Activated T-cell treated with anti-CD3 and anti-CD28 coated beads for 48 hours (primary cell): ENCODE measurements around the gene CENPH.
A peak's percentile ranks its signal among the peaks of the same experiment; 100 is the strongest.
"Not testable (repeated sequence)": the region's sequence is repeated elsewhere in the genome, so short reads cannot be mapped to it uniquely, and the experiment has no call there.

Experiments used
- DNase-seq: peaks from one replicate; pipeline ENCODE4 v3.0.0-alpha.2; 2020; ENCODE audit warnings: low read depth

CENPH gene

GRCh38 chr5:69211200-69211599 is 21.8 kb downstream of the CENPH start:
- no peak for DNase-seq

DNA sequence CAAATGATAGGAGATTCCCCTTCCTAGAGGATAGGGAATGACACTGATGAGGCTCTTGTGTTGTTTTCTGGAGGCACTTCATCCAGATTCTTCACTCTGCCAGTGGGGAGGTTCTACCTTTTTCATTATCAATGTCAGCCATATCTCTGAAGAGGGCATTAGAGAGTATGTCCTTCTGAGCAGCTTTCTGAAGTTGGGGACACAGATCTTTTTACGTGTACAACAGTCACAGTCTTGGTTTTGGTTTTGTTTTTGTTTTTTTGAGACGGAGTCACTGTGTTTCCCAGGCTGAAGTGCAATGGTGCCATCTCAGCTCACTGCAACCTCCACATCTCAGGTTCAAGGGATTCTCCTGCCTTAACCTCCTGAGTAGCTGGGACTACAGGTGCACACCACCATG is 22.6 kb downstream of the CENPH start:
- no peak for DNase-seq

- DNase-seq = no peak
Measured at GRCh38 chr5:69213513-69214215, 24.3 kb downstream of the CENPH start.

DNA sequence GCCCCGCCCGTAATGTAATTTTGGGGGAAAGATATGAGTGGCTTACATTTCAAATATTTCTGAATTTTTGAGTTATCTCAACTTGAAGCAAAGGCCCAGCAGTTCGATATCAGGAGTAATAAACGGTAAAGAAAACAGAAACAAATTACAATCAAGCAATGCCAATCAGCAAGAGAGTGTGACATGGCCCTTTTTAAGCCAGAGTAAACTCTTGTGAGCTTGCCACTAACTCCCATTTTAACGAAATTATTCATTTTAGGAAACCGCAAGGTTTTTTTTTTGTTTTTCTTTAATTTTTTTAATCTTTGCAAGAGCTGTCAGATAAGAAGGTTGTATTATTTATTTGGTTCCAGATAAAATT is 27.7 kb downstream of the CENPH start:
- DNase-seq = no peak

GRCh38 chr5:69217548-69218526 is 28.5 kb downstream of the CENPH start:
- DNase-seq = peak; percentile 92

DNA sequence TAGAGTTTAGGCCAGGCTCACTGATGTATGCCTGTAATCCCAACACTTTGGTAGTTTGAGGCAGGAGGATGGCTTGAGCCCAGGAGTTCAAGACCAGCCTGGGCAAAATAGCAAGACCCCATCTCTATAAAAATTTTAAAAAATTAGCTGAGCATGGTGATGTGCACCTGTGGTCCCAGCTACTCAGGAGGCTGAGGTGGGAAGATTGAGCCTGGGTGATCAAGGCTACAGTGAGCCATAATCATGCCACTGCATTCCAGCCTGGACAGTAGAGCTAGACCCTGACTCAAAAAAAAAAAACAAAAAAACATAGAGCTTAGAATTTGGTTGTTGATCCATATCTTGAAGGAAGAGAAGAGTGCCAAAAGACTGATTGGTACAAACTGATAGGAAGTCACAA is 30.6 kb downstream of the CENPH start:
- no peak for DNase-seq

GRCh38 chr5:69220371-69220770 is 31.0 kb downstream of the CENPH start:
- not testable (repeated sequence) for DNase-seq

- DNase-seq = not testable (repeated sequence)
Measured at GRCh38 chr5:69220833-69221232, 31.4 kb downstream of the CENPH start.

- no peak for DNase-seq
Measured at GRCh38 chr5:69224520-69224919, 35.1 kb downstream of the CENPH start.

GRCh38 chr5:69225860-69226259 is 36.5 kb downstream of the CENPH start:
- DNase-seq = no peak

GRCh38 chr5:69230181-69230580 is 40.8 kb downstream of the CENPH start:
- no peak for DNase-seq

DNA sequence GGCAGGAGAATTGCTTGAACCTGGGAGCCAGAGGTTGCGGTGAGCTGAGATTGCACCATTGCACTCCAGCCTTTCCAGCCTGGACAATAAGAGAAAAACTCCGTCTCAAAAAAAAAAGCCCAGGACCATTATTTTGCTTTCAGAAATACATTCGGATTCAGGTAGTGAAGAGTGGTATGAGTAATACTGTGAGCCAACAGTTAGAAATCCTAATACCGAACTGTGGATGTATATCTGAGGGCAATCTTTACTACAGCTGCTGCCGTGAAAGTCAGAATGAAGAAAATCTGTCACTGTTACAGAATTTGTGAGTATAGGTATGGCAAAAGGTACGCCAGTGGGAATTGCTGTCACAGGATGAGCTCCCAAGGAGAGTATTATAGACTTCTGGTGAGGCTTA is 41.9 kb downstream of the CENPH start:
- no peak for DNase-seq

DNA sequence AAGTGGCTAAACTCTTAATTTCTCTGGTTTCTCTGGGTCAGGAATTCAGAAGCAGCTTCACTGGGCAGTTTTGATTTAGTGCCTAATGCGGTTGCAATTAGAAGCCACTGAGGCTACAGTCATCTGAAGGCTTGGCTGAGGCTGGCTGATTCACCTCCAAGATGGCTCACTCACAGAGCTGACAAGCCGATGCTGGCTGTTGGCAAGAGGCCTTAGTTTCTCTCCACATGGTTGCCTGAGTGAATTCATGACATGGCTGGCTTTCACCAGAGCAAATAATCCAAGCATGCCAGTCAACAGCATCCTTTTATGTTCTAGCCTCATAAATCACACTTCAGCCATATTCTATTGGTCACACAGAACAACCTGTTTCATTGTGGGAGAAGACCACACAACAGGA is 42.5 kb downstream of the CENPH start:
- DNase-seq = no peak

DNA sequence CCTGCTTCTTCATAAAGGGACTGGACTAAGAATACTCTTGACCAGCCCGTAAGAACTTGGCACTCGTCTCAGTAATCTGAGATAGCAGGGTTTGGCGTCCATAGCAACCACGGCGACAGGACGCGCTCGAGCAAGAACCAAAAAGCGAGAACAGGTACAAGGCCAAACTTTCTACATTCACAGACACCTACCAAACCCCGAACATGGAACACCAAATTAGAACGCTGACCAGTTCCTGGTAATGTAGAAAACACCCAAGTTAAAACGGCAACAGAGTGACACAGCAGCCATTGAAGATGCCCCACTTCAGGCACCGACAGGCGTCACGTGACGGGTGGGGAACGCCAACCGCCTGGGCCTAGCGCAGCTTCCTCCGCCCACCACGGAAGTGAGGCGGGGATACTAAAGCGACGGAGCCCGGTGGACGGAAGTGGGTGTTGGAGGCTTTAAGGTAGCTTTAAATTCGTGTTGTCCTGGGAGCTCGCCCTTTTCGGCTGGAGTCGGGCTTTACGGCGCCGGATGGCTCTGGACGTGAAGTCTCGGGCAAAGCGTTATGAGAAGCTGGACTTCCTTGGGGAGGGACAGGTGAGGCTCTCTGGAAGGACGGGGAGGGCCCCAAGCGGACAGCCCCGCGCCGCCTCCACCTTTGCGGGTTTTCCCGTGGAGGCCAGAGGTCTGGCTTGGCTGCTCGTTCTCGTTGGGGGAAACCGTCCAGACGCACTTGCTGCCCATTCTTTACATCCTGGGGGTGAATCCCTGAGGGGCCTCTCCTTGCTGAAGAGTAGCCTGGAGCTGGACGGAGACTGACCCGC is 45.3 kb downstream of the CENPH start, which contains the start of gene CDK7:
TSS of gene CDK7 (plus strand) at position 430 of the 812 bp plus-strand sequence. CDS start at position 520, 90 bp downstream.
- DNase-seq = peak; percentile 90

DNA sequence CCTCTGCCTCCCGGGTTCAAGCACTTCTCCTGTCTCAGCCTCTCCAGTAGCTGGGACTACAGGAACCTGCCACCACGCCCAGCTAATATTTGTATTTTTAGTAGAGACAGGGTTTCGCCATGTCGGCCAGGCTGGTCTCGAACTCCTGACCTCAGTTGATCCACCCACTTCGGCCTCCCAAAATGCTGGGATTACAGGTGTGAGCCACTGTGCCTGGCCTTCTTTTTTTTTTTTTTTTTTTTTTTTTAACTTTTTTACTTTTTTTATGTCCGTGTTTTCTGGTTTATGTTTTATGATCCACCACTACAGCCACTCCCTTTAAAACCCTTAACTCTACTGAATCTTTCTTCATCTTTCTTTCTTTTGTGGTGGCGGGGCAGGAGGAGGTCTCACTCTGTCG is 47.4 kb downstream of the CENPH start:
- not testable (repeated sequence) for DNase-seq

DNA sequence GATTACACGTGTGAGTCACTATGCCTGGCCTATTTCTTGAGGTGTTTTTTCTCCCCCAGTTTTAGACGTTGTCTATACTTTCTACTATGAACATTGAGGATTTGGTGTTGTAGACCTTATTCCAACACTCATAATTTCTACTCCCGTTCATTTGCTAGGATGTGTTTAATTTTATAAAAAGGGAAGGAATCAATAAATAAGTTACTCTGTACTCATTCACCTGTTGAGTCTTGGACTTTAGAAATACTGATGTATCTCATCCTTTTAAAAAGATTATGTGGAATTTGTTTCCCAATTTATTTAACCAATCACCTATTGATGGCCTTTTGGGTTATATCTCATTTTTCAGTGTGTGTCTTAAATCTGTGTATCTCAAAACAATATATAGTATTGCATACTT is 48.5 kb downstream of the CENPH start:
- no peak for DNase-seq

DNA sequence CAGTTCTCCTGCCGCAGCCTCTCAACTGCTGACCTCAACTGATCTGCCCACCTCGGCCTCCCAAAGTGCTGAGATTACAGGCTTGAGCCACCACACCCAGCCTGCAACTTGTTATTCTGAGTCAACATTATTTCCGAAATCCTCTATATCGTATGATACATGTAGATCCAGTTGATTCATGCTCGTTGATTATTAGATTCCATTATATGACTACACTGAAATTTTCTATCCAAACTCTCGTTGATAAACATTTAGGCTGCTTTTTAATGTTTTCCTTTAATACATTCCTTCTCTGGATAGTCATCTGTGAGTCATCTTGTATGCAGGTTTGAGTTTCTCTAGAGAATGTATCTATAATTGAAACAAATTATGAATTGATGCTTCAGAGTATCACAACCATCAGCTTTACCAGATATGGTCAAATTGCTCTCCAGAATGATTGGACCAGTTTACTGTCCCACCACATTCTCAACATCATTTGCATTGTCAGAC is 49.4 kb downstream of the CENPH start:
- DNase-seq = no peak

- no peak for DNase-seq
Measured at GRCh38 chr5:69242215-69242927, 53.0 kb downstream of the CENPH start.

- no peak for DNase-seq
Measured at GRCh38 chr5:69245031-69245430, 55.6 kb downstream of the CENPH start.

DNA sequence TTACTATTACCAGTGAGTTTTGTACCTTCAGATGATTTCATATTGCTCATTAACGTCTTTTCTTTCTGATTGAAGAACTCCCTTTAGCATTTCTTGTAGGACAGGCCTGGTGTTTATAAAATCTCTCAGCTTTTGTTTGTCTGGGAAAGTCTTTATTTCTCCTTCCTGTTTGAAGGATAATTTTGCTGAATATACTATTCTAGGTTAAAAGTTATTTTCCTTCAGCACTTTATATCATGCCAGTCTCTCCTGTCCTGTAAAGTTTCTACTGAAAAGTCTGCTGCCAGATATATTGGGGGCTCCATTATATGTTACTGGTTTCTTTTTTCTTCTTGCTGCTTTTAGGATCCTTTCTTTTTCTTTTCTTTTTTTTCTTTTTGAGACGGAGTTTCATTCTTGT is 58.6 kb downstream of the CENPH start:
- no peak for DNase-seq

- no peak for DNase-seq
Measured at GRCh38 chr5:69250593-69250992, 61.2 kb downstream of the CENPH start.
